ENCODE results near the gene FDXACB1. TPM values are rescaled to one million over a fixed set of nuclear protein-coding genes. Genes with fewer than 3 reads are reported as not detected.

Gene FDXACB1, protein sequence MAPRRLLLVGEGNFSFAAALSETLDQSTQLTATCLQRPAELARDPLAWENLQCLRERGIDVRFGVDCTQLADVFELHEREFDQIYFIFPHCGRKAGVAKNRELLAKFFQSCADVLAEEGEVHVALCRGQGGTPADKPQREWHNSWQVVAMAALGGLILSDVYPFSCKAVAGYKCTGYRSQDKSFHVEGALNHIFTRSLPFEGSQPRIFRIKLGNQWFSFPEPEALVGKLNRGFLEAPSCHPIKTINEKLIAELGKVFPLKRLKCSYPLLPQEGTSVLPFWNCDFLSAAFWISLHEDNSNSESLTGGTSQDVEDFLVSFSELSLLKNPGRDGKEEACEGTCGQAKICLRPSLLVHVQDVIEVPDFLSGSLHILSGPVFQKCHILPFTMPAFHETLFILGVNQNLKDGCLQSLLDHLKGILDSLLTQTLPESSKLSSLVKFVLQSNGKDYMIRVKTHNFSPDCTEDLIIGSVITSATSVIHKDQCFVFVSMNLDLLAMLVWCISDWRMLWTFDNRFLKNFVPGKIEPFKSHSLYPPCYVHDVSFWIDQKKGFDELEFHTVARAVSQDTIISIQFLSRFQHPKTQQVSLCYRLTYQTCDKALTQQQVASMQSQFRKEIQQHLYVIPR
- total RNA-seq (1 to 10 TPM; 2.7 to 6.0 (median 5.3) TPM), polyA plus RNA-seq (10 to 100 TPM in 1 of 2 donors, 1 to 10 TPM in 1; 6.9 to 11.3 TPM), total RNA-seq (1.1 reads per million)

DNA sequence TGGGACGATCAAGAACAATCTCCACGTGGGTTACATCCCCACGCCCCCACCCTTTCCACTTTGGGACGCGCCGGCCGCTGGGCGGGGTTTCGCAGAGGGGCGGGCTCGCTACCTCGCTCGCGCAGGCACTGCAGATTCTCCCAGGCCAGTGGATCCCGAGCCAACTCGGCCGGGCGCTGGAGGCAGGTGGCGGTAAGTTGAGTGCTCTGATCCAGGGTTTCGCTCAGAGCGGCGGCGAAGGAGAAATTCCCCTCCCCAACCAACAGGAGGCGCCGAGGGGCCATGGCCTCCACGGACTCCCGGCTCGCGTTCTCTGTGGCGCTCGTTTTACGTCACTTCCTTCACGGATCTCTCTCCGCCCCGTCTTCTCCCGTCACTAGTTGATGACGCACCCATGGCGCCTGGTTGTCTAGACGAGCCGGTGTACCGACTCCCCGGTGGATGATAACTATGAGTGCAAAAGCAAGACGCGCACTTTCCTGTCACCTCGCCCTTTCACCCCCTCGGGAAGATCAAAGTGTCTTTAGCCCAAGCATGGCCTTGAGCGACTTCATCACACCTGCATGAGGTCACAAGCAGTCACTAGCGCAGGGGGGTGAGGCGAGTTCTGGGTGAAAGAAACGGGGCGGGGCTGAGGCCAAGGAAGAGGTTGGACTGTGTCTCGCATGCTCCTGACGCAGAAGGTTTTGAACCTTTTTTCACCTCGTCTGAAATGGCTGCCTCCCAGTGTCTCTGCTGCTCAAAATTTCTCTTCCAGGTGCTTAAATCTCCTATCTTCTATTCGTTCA, at the start of gene FDXACB1, which contains the start of gene CFAP68:
TSS of gene FDXACB1 (minus strand) at position 317 of the 788 bp plus-strand sequence. CDS start at position 284, 33 bp downstream.
TSS of gene CFAP68 (plus strand) at position 693 of the 788 bp plus-strand sequence. CDS start at position 713, 20 bp downstream.
- ChIA-PET CTCF (interaction anchor here (0.5 to 1.5 kb wide), 3 partner anchors 47 to 103 kb away, joined by 4 to 6 read pairs (median 4); no protein-coding TSS in a partner anchor), POLR2A (interaction anchor here (0.9 to 3.3 kb wide), 4 partner anchors 8 to 208 kb away, joined by 6 to 17 read pairs (median 12); partner anchors contain the start of genes ALG9, SDHD and TIMM8B)
- intact Hi-C loops (cut with micrococcal nuclease): loop anchor here (1.0 to 10.0 kb wide), 18 partner anchors 8 to 1996 kb away; partner anchors contain the start of genes ALG9 (in 2 of the 2), DLAT (in 2 of the 2), NKAPD1 (in 2 of the 2) and PIH1D2 (in 2 of the 2)

DNA sequence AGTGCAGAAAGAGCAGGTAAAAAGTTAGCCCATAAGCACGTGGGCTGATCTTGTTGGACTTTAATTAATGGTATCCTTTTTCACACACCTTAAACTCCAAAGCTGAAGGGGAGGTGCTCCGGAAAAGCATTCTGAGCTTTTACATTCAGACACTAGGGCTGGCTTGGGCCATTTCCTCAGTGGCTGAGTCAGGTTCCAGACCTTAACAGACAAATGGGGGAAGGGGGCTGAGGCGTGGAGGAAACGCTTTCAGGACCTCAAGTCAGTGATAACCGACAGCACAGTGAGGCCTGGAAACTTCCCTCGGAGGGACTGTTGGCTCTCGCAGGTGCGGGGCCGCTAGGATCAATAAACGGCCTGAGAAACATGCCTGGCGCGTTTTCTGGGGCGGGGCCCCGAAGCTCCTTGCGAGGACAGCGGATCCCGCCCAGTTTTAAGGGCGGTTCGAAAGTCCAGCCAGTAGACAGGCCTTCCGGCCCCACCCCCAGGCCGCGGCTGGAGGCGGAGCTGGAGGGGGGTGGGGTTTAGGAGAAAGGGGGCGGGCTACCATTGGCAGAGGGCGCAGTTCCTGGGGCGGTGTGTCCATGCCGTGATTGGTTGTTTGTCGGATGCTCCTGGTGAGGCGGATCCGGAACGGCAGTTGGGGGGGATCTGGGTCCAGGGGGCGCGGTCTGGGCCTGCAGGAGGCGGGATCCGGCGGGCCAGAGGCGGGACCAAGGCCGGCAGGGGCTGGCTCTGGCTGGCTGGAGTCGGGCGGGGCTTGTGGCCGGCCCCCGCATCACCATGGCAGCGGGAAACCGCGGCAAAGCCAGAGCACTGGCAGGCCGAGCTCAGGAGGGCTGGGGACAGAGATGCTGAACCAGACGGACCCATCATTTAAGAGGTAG, 47.8 kb upstream of the FDXACB1 start:
- Histone ChIP-seq H3K4me3 (ENCODE audit: low read length) (peak overlapping the region; percentile 61), H3K9me3 (ENCODE audit: control insufficient read depth in 2 of 3, low read length in 3 of 3) (no peaks in the 10 kb centered on the region), H3K27me3 (ENCODE audit: control insufficient read depth in 2 of 2, insufficient read depth in 2 of 2, low read length in 2 of 2) (no peaks in the 10 kb centered on the region), H3K27ac (ENCODE audit: low read depth, low read length) (peak overlapping the region; percentile 76), H3K36me3 (ENCODE audit: control insufficient read depth in 2 of 3, insufficient read depth in 3 of 3, low read length in 3 of 3) (no peaks in the 10 kb centered on the region), H3K4me1 (ENCODE audit: control insufficient read depth in 2 of 2, insufficient read depth in 2 of 2, low read length in 2 of 2) (peaks cover 0 to 5% of the 10 kb centered on the region in 2 donors)
- ATAC-seq (peak; percentile 96), DNase-seq (peak; percentile 91 to 98 (median 96))
- H3K4me3 Mint-ChIP-seq: peak overlapping the region; percentile 76 to 91 (median 87)
- no peaks in the 10 kb centered on the region for H3K36me3 Mint-ChIP-seq
- peaks cover 0 to 2% (median 0%) of the 10 kb centered on the region in 11 donors for H3K9me3 Mint-ChIP-seq
- H3K4me1 Mint-ChIP-seq: peaks cover 0 to 19% (median 16%) of the 10 kb centered on the region in 7 donors
- intact Hi-C loops (cut with micrococcal nuclease): loop anchor here (1.0 to 5.0 kb wide), 15 partner anchors 10 to 1498 kb away; partner anchors contain the start of genes ALG9 (in 2 of the 2), CFAP68 (in 2 of the 2), DLAT (in 2 of the 2) and FDXACB1 (in 2 of the 2)
- ChIA-PET POLR2A (interaction anchor here (0.6 to 2.8 kb wide), 21 partner anchors 10 to 181 kb away, joined by 3 to 22 read pairs (median 4); partner anchors contain the start of genes ALG9, CFAP68, DIXDC1 and DLAT), CTCF (interaction anchor here (0.6 to 1.7 kb wide), 9 partner anchors 9 to 155 kb away, joined by 3 to 8 read pairs (median 4); partner anchors contain the start of gene ALG9)
- peaks cover 0 to 5% (median 0%) of the 10 kb centered on the region in 5 donors for H3K27me3 Mint-ChIP-seq
- peak overlapping the region; percentile 83 to 96 (median 92) for H3K27ac Mint-ChIP-seq

More for the DNA sequence above, at the start of gene FDXACB1, which contains the start of gene CFAP68:
- Histone ChIP-seq H3K4me1 (ENCODE audit: control insufficient read depth in 2 of 2, insufficient read depth in 2 of 2, low read length in 2 of 2) (peaks cover 7% of the 10 kb centered on the region in 2 donors), H3K27me3 (ENCODE audit: control insufficient read depth in 2 of 2, insufficient read depth in 2 of 2, low read length in 2 of 2) (no peaks in the 10 kb centered on the region), H3K9me3 (ENCODE audit: control insufficient read depth in 2 of 3, low read length in 3 of 3) (no peaks in the 10 kb centered on the region), H3K36me3 (ENCODE audit: control insufficient read depth in 2 of 3, insufficient read depth in 3 of 3, low read length in 3 of 3) (peaks cover 0 to 25% (median 6%) of the 10 kb centered on the region in 3 experiments), H3K4me3 (ENCODE audit: low read length) (peak within 1 kb of the TSS; percentile 93), H3K27ac (ENCODE audit: low read depth, low read length) (peak within 1 kb of the TSS; percentile 96)
- DNase-seq (peak; percentile 89 to 99 (median 98)), ATAC-seq (peak; percentile 93)
- H3K4me1 Mint-ChIP-seq: peaks cover 9 to 32% (median 26%) of the 10 kb centered on the region in 7 donors
- peak within 1 kb of the TSS; percentile 83 to 99 (median 95) for H3K4me3 Mint-ChIP-seq
- H3K9me3 Mint-ChIP-seq: peaks cover 0 to 6% (median 0%) of the 10 kb centered on the region in 11 donors
- H3K27me3 Mint-ChIP-seq: no peaks in the 10 kb centered on the region
- H3K36me3 Mint-ChIP-seq: peaks cover 4 to 24% (median 6%) of the 10 kb centered on the region in 5 donors
- peak within 1 kb of the TSS; percentile 98 to 100 (median 100) for H3K27ac Mint-ChIP-seq

DNA sequence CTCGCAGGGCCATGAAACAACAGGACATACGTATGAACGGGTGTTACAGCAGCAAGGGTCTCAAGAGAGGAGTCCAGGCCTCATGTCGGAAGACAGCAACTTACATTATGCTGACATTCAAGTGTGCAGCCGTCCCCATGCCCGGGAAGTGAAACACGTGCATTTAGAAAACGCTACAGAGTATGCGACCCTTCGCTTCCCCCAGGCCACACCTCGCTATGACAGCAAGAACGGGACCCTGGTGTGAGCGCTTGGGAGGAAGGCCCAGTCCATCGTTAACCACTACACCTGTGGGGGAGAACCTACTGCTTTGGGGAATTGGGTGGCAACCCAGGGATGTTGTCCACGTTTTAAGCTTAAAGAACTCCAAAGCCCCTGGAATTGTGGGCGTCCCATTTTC, 47.0 kb upstream of the FDXACB1 start:
- Histone ChIP-seq H3K36me3 (ENCODE audit: control insufficient read depth in 2 of 3, insufficient read depth in 3 of 3, low read length in 3 of 3) (no peaks in the 10 kb centered on the region), H3K4me1 (ENCODE audit: control insufficient read depth in 2 of 2, insufficient read depth in 2 of 2, low read length in 2 of 2) (peaks cover 0 to 5% of the 10 kb centered on the region in 2 donors), H3K27me3 (ENCODE audit: control insufficient read depth in 2 of 2, insufficient read depth in 2 of 2, low read length in 2 of 2) (no peaks in the 10 kb centered on the region), H3K9me3 (ENCODE audit: control insufficient read depth in 2 of 3, low read length in 3 of 3) (no peaks in the 10 kb centered on the region), H3K27ac (ENCODE audit: low read depth, low read length) (peak overlapping the region; percentile 76), H3K4me3 (ENCODE audit: low read length) (no peak overlapping the region)
- ATAC-seq (no peak), DNase-seq (no peak)
- H3K36me3 Mint-ChIP-seq: no peaks in the 10 kb centered on the region
- intact Hi-C loops (cut with micrococcal nuclease): loop anchor here in 1 of 2 donors (1.0 to 5.0 kb wide), 6 partner anchors 47 to 1497 kb away; partner anchors contain the start of genes ALG9, CFAP68, FDX1 and FDXACB1
- peak overlapping the region; percentile 72 to 96 (median 92) for H3K27ac Mint-ChIP-seq
- ChIA-PET CTCF (interaction anchor here (1.0 to 1.7 kb wide), 4 partner anchors 10 to 56 kb away, joined by 4 to 8 read pairs (median 4); no protein-coding TSS in a partner anchor), POLR2A (interaction anchor here (1.0 to 2.8 kb wide), 11 partner anchors 11 to 182 kb away, joined by 3 to 22 read pairs (median 6); partner anchors contain the start of genes ALG9, CFAP68, DLAT and NKAPD1)
- peaks cover 0 to 2% (median 0%) of the 10 kb centered on the region in 11 donors for H3K9me3 Mint-ChIP-seq
- H3K4me1 Mint-ChIP-seq: peaks cover 0 to 19% (median 16%) of the 10 kb centered on the region in 7 donors
- peak overlapping the region; percentile 51 to 91 (median 85) for H3K4me3 Mint-ChIP-seq
- H3K27me3 Mint-ChIP-seq: peaks cover 0 to 11% (median 1%) of the 10 kb centered on the region in 5 donors

DNA sequence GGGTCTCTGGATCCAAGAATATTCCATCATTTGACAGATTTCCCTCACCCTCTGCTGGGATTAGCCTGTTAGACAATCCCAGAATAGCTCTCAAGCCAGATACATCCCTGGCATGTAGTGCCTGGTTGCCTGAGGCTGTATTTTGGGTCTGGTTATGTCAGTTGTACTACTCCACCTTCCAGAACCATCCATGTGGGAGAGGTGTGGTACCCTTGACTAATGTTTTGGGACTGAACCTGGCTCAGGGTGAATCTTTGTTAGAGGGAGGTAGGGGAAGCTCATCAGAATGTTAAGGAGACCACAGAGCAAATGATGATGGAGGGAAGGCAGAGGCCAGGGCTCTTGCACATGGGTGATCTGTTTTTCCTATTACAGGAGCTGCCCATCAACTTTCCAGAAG, 45.0 kb upstream of the FDXACB1 start:
- H3K4me1 Mint-ChIP-seq: peaks cover 0 to 19% (median 16%) of the 10 kb centered on the region in 7 donors
- peaks cover 0 to 16% (median 3%) of the 10 kb centered on the region in 5 donors for H3K27me3 Mint-ChIP-seq
- H3K36me3 Mint-ChIP-seq: no peaks in the 10 kb centered on the region
- H3K9me3 Mint-ChIP-seq: peaks cover 0 to 2% (median 0%) of the 10 kb centered on the region in 11 donors
- peak overlapping the region in 1 of 9 donors; percentile 4 for H3K27ac Mint-ChIP-seq
- no peaks in the 10 kb centered on the region for H3K9me3 ChIP-seq (ENCODE audit: control insufficient read depth in 2 of 3, low read length in 3 of 3)
- intact Hi-C loops (cut with micrococcal nuclease): no loop called here
- no peak overlapping the region for H3K4me3 ChIP-seq (ENCODE audit: low read length)
- no peaks in the 10 kb centered on the region for H3K27me3 ChIP-seq (ENCODE audit: control insufficient read depth in 2 of 2, insufficient read depth in 2 of 2, low read length in 2 of 2)
- H3K36me3 ChIP-seq (ENCODE audit: control insufficient read depth in 2 of 3, insufficient read depth in 3 of 3, low read length in 3 of 3): no peaks in the 10 kb centered on the region
- H3K27ac ChIP-seq (ENCODE audit: low read depth, low read length): no peak overlapping the region
- POLR2A ChIA-PET: interaction anchor here (0.8 kb wide), 1 partner anchor 53 kb away, joined by 4 read pairs; no protein-coding TSS in a partner anchor
- CTCF ChIA-PET: interaction anchor here (0.5 to 1.0 kb wide), 2 partner anchors 58 to 355 kb away, joined by 3 to 4 read pairs; no protein-coding TSS in a partner anchor
- no peak for DNase-seq
- ATAC-seq: no peak
- H3K4me1 ChIP-seq (ENCODE audit: control insufficient read depth in 2 of 2, insufficient read depth in 2 of 2, low read length in 2 of 2): peaks cover 0 to 5% of the 10 kb centered on the region in 2 donors
- no peak overlapping the region for H3K4me3 Mint-ChIP-seq

DNA sequence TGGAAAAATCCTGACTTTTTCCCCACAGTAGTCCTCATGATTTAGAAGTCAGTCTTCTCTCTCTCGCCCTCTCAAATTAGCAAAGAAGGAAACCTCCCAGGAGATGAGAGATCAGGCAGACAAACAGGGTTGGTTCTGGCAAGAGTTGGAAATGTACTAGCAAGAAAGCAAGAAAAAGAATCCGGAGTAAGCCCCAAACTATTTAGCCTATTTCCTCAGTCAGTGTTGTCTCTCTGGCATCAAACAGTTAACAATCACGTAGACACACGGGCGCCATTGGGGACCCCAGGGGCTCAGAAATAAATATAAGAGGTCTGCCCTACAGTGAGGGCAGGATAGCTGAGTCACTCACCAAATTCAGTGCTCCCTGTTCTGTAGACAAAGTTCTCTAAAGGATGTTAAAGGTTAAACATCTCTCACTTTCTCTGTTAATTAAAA, 44.4 kb upstream of the FDXACB1 start:
- H3K27ac Mint-ChIP-seq: no peak overlapping the region
- DNase-seq: no peak
- H3K36me3 Mint-ChIP-seq: no peaks in the 10 kb centered on the region
- peaks cover 0 to 16% (median 3%) of the 10 kb centered on the region in 5 donors for H3K27me3 Mint-ChIP-seq
- H3K27me3 ChIP-seq (ENCODE audit: control insufficient read depth in 2 of 2, insufficient read depth in 2 of 2, low read length in 2 of 2): no peaks in the 10 kb centered on the region
- no peaks in the 10 kb centered on the region for H3K9me3 ChIP-seq (ENCODE audit: control insufficient read depth in 2 of 3, low read length in 3 of 3)
- ChIA-PET POLR2A (interaction anchor here (0.8 kb wide), 1 partner anchor 52 kb away, joined by 4 read pairs; no protein-coding TSS in a partner anchor), CTCF (interaction anchor here (0.5 kb wide), 1 partner anchor 356 kb away, joined by 4 read pairs; no protein-coding TSS in a partner anchor)
- no peak overlapping the region for H3K4me3 Mint-ChIP-seq
- ATAC-seq: no peak
- H3K9me3 Mint-ChIP-seq: peaks cover 0 to 2% (median 0%) of the 10 kb centered on the region in 11 donors
- intact Hi-C loops (cut with micrococcal nuclease): no loop called here
- no peak overlapping the region for H3K4me3 ChIP-seq (ENCODE audit: low read length)
- H3K36me3 ChIP-seq (ENCODE audit: control insufficient read depth in 2 of 3, insufficient read depth in 3 of 3, low read length in 3 of 3): no peaks in the 10 kb centered on the region
- peaks cover 0 to 5% of the 10 kb centered on the region in 2 donors for H3K4me1 ChIP-seq (ENCODE audit: control insufficient read depth in 2 of 2, insufficient read depth in 2 of 2, low read length in 2 of 2)
- peaks cover 0 to 19% (median 16%) of the 10 kb centered on the region in 7 donors for H3K4me1 Mint-ChIP-seq
- no peak overlapping the region for H3K27ac ChIP-seq (ENCODE audit: low read depth, low read length)

Data from naive thymus-derived CD4-positive, alpha-beta T cell (primary cell).